ENCODE measurements around the gene CAPNS2.

DNA sequence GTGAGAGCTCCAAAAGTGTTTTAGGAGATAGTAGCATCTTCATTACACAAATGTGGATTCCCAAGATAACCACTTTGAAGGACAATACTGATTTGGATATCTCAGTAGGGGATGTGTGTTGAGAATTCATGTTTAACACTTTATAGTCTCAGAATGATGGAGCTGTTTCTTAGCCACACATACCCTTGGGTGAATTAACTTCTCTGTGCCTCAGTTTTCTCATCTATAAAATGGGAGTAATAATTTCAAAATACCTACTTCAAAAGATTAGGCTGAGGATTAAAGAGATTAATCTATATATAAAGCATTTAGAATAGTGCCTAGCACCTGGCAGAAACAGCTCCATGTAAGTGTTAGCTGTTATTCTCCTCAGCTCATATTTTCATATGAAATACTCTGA is 38.6 kb upstream of the CAPNS2 start:
- TF ChIP-seq, protein P1, sequence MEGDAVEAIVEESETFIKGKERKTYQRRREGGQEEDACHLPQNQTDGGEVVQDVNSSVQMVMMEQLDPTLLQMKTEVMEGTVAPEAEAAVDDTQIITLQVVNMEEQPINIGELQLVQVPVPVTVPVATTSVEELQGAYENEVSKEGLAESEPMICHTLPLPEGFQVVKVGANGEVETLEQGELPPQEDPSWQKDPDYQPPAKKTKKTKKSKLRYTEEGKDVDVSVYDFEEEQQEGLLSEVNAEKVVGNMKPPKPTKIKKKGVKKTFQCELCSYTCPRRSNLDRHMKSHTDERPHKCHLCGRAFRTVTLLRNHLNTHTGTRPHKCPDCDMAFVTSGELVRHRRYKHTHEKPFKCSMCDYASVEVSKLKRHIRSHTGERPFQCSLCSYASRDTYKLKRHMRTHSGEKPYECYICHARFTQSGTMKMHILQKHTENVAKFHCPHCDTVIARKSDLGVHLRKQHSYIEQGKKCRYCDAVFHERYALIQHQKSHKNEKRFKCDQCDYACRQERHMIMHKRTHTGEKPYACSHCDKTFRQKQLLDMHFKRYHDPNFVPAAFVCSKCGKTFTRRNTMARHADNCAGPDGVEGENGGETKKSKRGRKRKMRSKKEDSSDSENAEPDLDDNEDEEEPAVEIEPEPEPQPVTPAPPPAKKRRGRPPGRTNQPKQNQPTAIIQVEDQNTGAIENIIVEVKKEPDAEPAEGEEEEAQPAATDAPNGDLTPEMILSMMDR (IDR thresholded peaks at IDR 0.05): no peak
- no peak for TF ChIP-seq POLR2AphosphoS5 (IDR thresholded peaks at IDR 0.05; ENCODE audit: low read depth, low read length)
- TF ChIP-seq, protein P2, sequence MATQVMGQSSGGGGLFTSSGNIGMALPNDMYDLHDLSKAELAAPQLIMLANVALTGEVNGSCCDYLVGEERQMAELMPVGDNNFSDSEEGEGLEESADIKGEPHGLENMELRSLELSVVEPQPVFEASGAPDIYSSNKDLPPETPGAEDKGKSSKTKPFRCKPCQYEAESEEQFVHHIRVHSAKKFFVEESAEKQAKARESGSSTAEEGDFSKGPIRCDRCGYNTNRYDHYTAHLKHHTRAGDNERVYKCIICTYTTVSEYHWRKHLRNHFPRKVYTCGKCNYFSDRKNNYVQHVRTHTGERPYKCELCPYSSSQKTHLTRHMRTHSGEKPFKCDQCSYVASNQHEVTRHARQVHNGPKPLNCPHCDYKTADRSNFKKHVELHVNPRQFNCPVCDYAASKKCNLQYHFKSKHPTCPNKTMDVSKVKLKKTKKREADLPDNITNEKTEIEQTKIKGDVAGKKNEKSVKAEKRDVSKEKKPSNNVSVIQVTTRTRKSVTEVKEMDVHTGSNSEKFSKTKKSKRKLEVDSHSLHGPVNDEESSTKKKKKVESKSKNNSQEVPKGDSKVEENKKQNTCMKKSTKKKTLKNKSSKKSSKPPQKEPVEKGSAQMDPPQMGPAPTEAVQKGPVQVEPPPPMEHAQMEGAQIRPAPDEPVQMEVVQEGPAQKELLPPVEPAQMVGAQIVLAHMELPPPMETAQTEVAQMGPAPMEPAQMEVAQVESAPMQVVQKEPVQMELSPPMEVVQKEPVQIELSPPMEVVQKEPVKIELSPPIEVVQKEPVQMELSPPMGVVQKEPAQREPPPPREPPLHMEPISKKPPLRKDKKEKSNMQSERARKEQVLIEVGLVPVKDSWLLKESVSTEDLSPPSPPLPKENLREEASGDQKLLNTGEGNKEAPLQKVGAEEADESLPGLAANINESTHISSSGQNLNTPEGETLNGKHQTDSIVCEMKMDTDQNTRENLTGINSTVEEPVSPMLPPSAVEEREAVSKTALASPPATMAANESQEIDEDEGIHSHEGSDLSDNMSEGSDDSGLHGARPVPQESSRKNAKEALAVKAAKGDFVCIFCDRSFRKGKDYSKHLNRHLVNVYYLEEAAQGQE (IDR thresholded peaks at IDR 0.05; ENCODE audit: insufficient read depth in 1 of 2, low read depth in 2 of 2, low read length in 1 of 2): no peak
- TF ChIP-seq TCF7L2 (IDR thresholded peaks at IDR 0.05; ENCODE audit: low read depth, low read length): no peak
